Measurements from ENCODE around the gene TEKT2.
A peak's percentile ranks its signal among the peaks of the same experiment; 100 is the strongest.

The TEKT2 gene

GRCh38 chr1:36087233-36088123, 3.6 kb downstream of the TEKT2 start:
- DNase-seq = no peak

- DNase-seq = no peak
These were observed 4.3 kb downstream of the TEKT2 start for GRCh38 chr1:36088265-36088576.

GRCh38 chr1:36088577-36089392, 4.9 kb downstream of the TEKT2 start, which contains the start of gene ADPRS:
Gene ADPRS, plus strand, starts transcription at chr1:36088892. Its CDS starts 13 bp downstream, at chr1:36088905.
- peak; percentile 69 for DNase-seq

- no peak for DNase-seq
These were observed 5.7 kb downstream of the TEKT2 start for GRCh38 chr1:36089393-36090121.

GRCh38 chr1:36091141-36091540, 7.2 kb downstream of the TEKT2 start:
- DNase-seq = no peak

GRCh38 chr1:36091698-36092097, 7.8 kb downstream of the TEKT2 start:
- no peak for DNase-seq

GRCh38 chr1:36092166-36092797, 8.4 kb downstream of the TEKT2 start:
- DNase-seq = no peak

GRCh38 chr1:36092798-36093185, 8.9 kb downstream of the TEKT2 start:
- no peak for DNase-seq

- peak; percentile 19 for DNase-seq
These were observed 9.3 kb downstream of the TEKT2 start for GRCh38 chr1:36093226-36093625.

GRCh38 chr1:36093929-36094328, 10.0 kb downstream of the TEKT2 start:
- DNase-seq = peak; percentile 45

GRCh38 chr1:36094621-36095061, 10.7 kb downstream of the TEKT2 start:
- no peak for DNase-seq

- no peak for DNase-seq
These were observed 12.0 kb downstream of the TEKT2 start for GRCh38 chr1:36095760-36096405.

GRCh38 chr1:36096500-36097432, 12.9 kb downstream of the TEKT2 start:
- no peak for DNase-seq

GRCh38 chr1:36097693-36098585, 14.0 kb downstream of the TEKT2 start:
- no peak for DNase-seq

GRCh38 chr1:36098650-36099365, 14.9 kb downstream of the TEKT2 start:
- DNase-seq = no peak

- DNase-seq = peak; percentile 76
These were observed 15.9 kb downstream of the TEKT2 start for GRCh38 chr1:36099681-36100341.

GRCh38 chr1:36100376-36100775, 16.5 kb downstream of the TEKT2 start:
- DNase-seq = no peak

GRCh38 chr1:36101546-36101945, 17.7 kb downstream of the TEKT2 start:
- DNase-seq = no peak

GRCh38 chr1:36106269-36106668, 22.4 kb downstream of the TEKT2 start:
- DNase-seq = no peak
